ENCODE measurements around the gene CDKN2B. TPM values are rescaled to one million over a fixed set of nuclear protein-coding genes. Genes with fewer than 3 reads are reported as not detected.

Gene CDKN2B
- total and polyA plus RNA-seq, 2 donors (not counting 3 experiments of a cell fraction or from before 2014, with no cell fraction given) = 1.6 to 2.1 TPM

DNA sequence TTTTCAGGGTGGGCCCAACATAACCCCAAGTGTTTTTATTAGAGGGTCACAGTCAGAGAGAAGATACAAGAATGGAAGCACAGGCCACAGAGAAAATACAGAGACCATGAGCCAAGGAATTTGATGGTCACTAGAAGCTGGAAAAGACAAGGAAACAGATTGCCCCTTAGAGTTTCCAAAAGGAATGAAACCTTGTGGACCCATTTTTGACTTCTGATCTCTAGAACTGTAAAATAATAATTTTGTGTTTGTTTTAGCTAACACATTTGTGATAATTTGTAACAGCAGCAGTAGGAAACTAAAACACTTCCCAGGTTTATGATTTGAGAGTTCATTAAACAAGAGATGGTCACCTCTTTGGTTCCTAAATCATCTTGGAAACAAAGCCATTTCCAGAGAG is 36.7 kb downstream of the CDKN2B start:
- H3K9ac ChIP-seq (replicated peaks; ENCODE audit: extremely low read depth, insufficient read depth, low read length) = no peak overlapping the region
- H4K20me1 ChIP-seq (replicated peaks; ENCODE audit: control insufficient read depth, extremely low read depth, insufficient read depth, low read length) = peaks cover 4% of the 10 kb centered on the region
- POLR2A ChIA-PET = no interaction called here
- dilution Hi-C loops (cut with MboI; ENCODE audit: extremely low pct_ligation_motif_present, low sequenced_read_pairs) = no loop called here
- H3K27me3 ChIP-seq (ENCODE audit: control insufficient read depth in 2 of 2, insufficient read depth in 2 of 2, low read length in 2 of 2) = peaks cover 82 to 100% of the 10 kb centered on the region in 2 experiments
- TF ChIP-seq, protein P1, sequence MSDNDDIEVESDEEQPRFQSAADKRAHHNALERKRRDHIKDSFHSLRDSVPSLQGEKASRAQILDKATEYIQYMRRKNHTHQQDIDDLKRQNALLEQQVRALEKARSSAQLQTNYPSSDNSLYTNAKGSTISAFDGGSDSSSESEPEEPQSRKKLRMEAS (IDR thresholded peaks at IDR 0.05; ENCODE audit: insufficient read depth, insufficient read length) = no peak
- H2AFZ ChIP-seq (ENCODE audit: low read depth, low read length) = no peak overlapping the region
- H3K4me3 ChIP-seq (replicated peaks in 1 of 3; ENCODE audit: insufficient read depth in 1 of 3, low read depth in 1 of 3, low read length in 3 of 3) = no peak overlapping the region
- no peaks in the 10 kb centered on the region for H3K9me1 ChIP-seq (replicated peaks; ENCODE audit: control insufficient read depth, extremely low read depth, insufficient read depth, low read length)
- no peaks in the 10 kb centered on the region for H3K36me3 ChIP-seq (ENCODE audit: control insufficient read depth in 2 of 2, extremely low read depth in 1 of 2, insufficient read depth in 2 of 2, low read length in 2 of 2)
- peaks cover 32% of the 10 kb centered on the region for H3K4me1 ChIP-seq (ENCODE audit: control insufficient read depth, extremely low read depth, insufficient read depth, low read length)
- H3K9me3 ChIP-seq (replicated peaks; ENCODE audit: control insufficient read depth, insufficient read depth, low read length) = no peaks in the 10 kb centered on the region
- DNase-seq (ENCODE audit: low read depth, low spot score) = no peak
- H3K79me2 ChIP-seq (ENCODE audit: control insufficient read depth, insufficient read depth, low read length) = no peaks in the 10 kb centered on the region
- no peak overlapping the region for H3K4me2 ChIP-seq (ENCODE audit: insufficient read depth, low read length)
- CTCF ChIA-PET = interaction anchor here (1.5 kb wide), 1 partner anchor 147 kb away, joined by 3 read pairs; no protein-coding TSS in a partner anchor
- intact Hi-C loops (cut with micrococcal nuclease) = no loop called here
- no peak overlapping the region for H3K27ac ChIP-seq (ENCODE audit: insufficient read depth, low read depth, low read length)
- no TSS peak for BruUV-seq (replicated peaks)
- no peak for FAIRE-seq

DNA sequence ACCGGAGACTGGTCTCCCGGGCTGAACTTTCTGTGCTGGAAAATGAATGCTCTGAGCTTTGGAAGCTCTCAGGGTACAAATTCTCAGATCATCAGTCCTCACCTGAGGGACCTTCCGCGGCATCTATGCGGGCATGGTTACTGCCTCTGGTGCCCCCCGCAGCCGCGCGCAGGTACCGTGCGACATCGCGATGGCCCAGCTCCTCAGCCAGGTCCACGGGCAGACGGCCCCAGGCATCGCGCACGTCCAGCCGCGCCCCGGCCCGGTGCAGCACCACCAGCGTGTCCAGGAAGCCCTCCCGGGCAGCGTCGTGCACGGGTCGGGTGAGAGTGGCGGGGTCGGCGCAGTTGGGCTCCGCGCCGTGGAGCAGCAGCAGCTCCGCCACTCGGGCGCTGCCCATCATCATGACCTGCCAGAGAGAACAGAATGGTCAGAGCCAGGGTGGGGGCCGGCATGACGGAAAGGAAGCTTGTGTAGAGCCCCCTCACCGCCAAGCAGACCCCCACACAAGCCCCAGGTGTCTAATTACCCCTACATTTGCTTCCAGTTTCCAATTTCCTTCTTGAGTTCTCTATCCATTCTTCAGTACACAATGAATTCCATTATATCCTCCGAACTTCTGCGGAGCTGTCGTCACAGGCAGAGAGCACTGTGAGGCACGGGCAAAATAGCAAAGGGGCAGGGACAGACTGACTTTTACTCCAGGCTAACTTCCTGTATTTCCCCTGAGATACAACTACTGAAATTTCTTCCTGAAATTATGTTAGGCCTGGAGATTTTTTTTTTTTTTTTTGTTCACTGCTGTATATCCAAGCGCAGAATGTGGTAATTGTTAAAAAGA is 38.1 kb downstream of the CDKN2B start:
- H3K36me3 ChIP-seq (ENCODE audit: control insufficient read depth in 2 of 2, extremely low read depth in 1 of 2, insufficient read depth in 2 of 2, low read length in 2 of 2) = no peaks in the 10 kb centered on the region
- H3K4me3 ChIP-seq (replicated peaks in 1 of 3; ENCODE audit: insufficient read depth in 1 of 3, low read depth in 1 of 3, low read length in 3 of 3) = no peak overlapping the region
- no TSS peak for BruUV-seq (replicated peaks)
- H3K27me3 ChIP-seq (ENCODE audit: control insufficient read depth in 2 of 2, insufficient read depth in 2 of 2, low read length in 2 of 2) = peaks cover 80 to 99% of the 10 kb centered on the region in 2 experiments
- FAIRE-seq = peak; percentile 15
- H3K9me3 ChIP-seq (replicated peaks; ENCODE audit: control insufficient read depth, insufficient read depth, low read length) = no peaks in the 10 kb centered on the region
- POLR2A ChIA-PET = interaction anchor here (1.4 to 1.8 kb wide), 2 partner anchors 16 to 38 kb away, joined by 3 to 4 read pairs; partner anchors contain the start of gene CDKN2B
- CTCF ChIA-PET = interaction anchor here (0.7 to 4.7 kb wide), 8 partner anchors 11 to 273 kb away, joined by 3 to 47 read pairs (median 6); partner anchors contain the start of genes CDKN2A, CDKN2B and CDKN2B-AS1
- dilution Hi-C loops (cut with MboI; ENCODE audit: extremely low pct_ligation_motif_present, low sequenced_read_pairs) = no loop called here
- no peak overlapping the region for H2AFZ ChIP-seq (ENCODE audit: low read depth, low read length)
- H3K79me2 ChIP-seq (ENCODE audit: control insufficient read depth, insufficient read depth, low read length) = no peaks in the 10 kb centered on the region
- peaks cover 4% of the 10 kb centered on the region for H4K20me1 ChIP-seq (replicated peaks; ENCODE audit: control insufficient read depth, extremely low read depth, insufficient read depth, low read length)
- no peaks in the 10 kb centered on the region for H3K9me1 ChIP-seq (replicated peaks; ENCODE audit: control insufficient read depth, extremely low read depth, insufficient read depth, low read length)
- no peak overlapping the region for H3K27ac ChIP-seq (ENCODE audit: insufficient read depth, low read depth, low read length)
- peaks cover 34% of the 10 kb centered on the region for H3K4me1 ChIP-seq (ENCODE audit: control insufficient read depth, extremely low read depth, insufficient read depth, low read length)
- TF ChIP-seq POLR2A (IDR thresholded peaks at IDR 0.05; ENCODE audit: low read depth, low read length) (no peak), EZH2 (IDR thresholded peaks at IDR 0.05; ENCODE audit: borderline replicate concordance, low read depth, low read length, severe bottlenecking) (peak; percentile 99)
- no peak overlapping the region for H3K4me2 ChIP-seq (ENCODE audit: insufficient read depth, low read length)
- intact Hi-C loops (cut with micrococcal nuclease) = no loop called here
- no peak overlapping the region for H3K9ac ChIP-seq (replicated peaks; ENCODE audit: extremely low read depth, insufficient read depth, low read length)
- DNase-seq (ENCODE audit: low read depth, low spot score) = no peak

Data from endothelial cell of umbilical vein (primary cell).